GM12801 (cell line): Measurements from ENCODE around the gene UBC.

ENCODE experiments used
- CTCF ChIP-seq: IDR thresholded peaks from one replicate; pipeline ENCODE4 v1.5.1; 2011; ENCODE audit warnings: control low read depth; ENCODE audit not compliant: insufficient read length; ENCODE audit errors: extremely low read depth

The UBC gene

GRCh38 chr12:124888260-124888659 lies 26.2 kb downstream of the UBC start:
- TF ChIP-seq CTCF = no peak

- TF ChIP-seq CTCF = no peak
Measured at GRCh38 chr12:124884587-124885438, 29.6 kb downstream of the UBC start.

- no peak for TF ChIP-seq CTCF
Measured at GRCh38 chr12:124883263-124884130, 31.0 kb downstream of the UBC start.

GRCh38 chr12:124881123-124881522 lies 33.3 kb downstream of the UBC start:
- TF ChIP-seq CTCF = no peak

- no peak for TF ChIP-seq CTCF
Measured at GRCh38 chr12:124878795-124879516, 35.5 kb downstream of the UBC start.

- TF ChIP-seq CTCF = no peak
Measured at GRCh38 chr12:124877423-124877822, 37.0 kb downstream of the UBC start.

GRCh38 chr12:124876171-124876570 lies 38.3 kb downstream of the UBC start:
- no peak for TF ChIP-seq CTCF
